HG03520 (cell line): ENCODE data around the gene TMEM119.
"Not testable (repeated sequence)": the region's sequence is repeated elsewhere in the genome, so short reads cannot be mapped to it uniquely, and the experiment has no call there.

ENCODE experiments used
- ATAC-seq: cut with Tn5 transposase; IDR thresholded peaks from one replicate; pipeline ENCODE4 v1.9.1; 2021; ENCODE audit warnings: mild to moderate bottlenecking, moderate library complexity; ENCODE audit not compliant: unreplicated experiment

TMEM119 gene

GRCh38 chr12:108635201-108635996 is 37.5 kb upstream of the TMEM119 start:
- peak; percentile 45 for ATAC-seq

- no peak for ATAC-seq
Measured at GRCh38 chr12:108634341-108634751, 36.5 kb upstream of the TMEM119 start.

GRCh38 chr12:108633534-108634248 is 35.8 kb upstream of the TMEM119 start, which contains the start of gene SELPLG:
Gene SELPLG, minus strand, starts transcription at chr12:108633894. Its CDS starts 9,587 bp downstream, at chr12:108624307.
- ATAC-seq = peak; percentile 52

GRCh38 chr12:108633081-108633533 is 35.2 kb upstream of the TMEM119 start:
- ATAC-seq = no peak

- ATAC-seq = not testable (repeated sequence)
Measured at GRCh38 chr12:108631261-108631660, 33.4 kb upstream of the TMEM119 start.

- ATAC-seq = no peak
Measured at GRCh38 chr12:108630481-108631207, 32.8 kb upstream of the TMEM119 start.

GRCh38 chr12:108629824-108630476 is 32.1 kb upstream of the TMEM119 start:
- ATAC-seq = no peak

- no peak for ATAC-seq
Measured at GRCh38 chr12:108629151-108629550, 31.3 kb upstream of the TMEM119 start.

- no peak for ATAC-seq
Measured at GRCh38 chr12:108627134-108627920, 29.4 kb upstream of the TMEM119 start.

GRCh38 chr12:108625228-108625627 is 27.3 kb upstream of the TMEM119 start:
- ATAC-seq = no peak

GRCh38 chr12:108623577-108623976 is 25.7 kb upstream of the TMEM119 start:
- no peak for ATAC-seq

GRCh38 chr12:108622921-108623514 is 25.1 kb upstream of the TMEM119 start:
- no peak for ATAC-seq

- no peak for ATAC-seq
Measured at GRCh38 chr12:108622421-108622820, 24.5 kb upstream of the TMEM119 start.

GRCh38 chr12:108621161-108621560 is 23.3 kb upstream of the TMEM119 start:
- ATAC-seq = no peak

- no peak for ATAC-seq
Measured at GRCh38 chr12:108620236-108620879, 22.5 kb upstream of the TMEM119 start.

GRCh38 chr12:108619369-108620160 is 21.7 kb upstream of the TMEM119 start:
- ATAC-seq = no peak

- ATAC-seq = not testable (repeated sequence)
Measured at GRCh38 chr12:108618953-108619274, 21.0 kb upstream of the TMEM119 start.
